NCI-H69 (cell line): ENCODE measurements around the gene RNF20.
A peak's percentile ranks its signal among the peaks of the same experiment; 100 is the strongest.
"Not testable (repeated sequence)": the region's sequence is repeated elsewhere in the genome, so short reads cannot be mapped to it uniquely, and the experiment has no call there.

Experiments
- DNase-seq: peaks from one replicate; lab custom pipeline; 2025; lab: John Stamatoyannopoulos, UW

RNF20 gene, protein sequence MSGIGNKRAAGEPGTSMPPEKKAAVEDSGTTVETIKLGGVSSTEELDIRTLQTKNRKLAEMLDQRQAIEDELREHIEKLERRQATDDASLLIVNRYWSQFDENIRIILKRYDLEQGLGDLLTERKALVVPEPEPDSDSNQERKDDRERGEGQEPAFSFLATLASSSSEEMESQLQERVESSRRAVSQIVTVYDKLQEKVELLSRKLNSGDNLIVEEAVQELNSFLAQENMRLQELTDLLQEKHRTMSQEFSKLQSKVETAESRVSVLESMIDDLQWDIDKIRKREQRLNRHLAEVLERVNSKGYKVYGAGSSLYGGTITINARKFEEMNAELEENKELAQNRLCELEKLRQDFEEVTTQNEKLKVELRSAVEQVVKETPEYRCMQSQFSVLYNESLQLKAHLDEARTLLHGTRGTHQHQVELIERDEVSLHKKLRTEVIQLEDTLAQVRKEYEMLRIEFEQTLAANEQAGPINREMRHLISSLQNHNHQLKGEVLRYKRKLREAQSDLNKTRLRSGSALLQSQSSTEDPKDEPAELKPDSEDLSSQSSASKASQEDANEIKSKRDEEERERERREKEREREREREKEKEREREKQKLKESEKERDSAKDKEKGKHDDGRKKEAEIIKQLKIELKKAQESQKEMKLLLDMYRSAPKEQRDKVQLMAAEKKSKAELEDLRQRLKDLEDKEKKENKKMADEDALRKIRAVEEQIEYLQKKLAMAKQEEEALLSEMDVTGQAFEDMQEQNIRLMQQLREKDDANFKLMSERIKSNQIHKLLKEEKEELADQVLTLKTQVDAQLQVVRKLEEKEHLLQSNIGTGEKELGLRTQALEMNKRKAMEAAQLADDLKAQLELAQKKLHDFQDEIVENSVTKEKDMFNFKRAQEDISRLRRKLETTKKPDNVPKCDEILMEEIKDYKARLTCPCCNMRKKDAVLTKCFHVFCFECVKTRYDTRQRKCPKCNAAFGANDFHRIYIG

DNA sequence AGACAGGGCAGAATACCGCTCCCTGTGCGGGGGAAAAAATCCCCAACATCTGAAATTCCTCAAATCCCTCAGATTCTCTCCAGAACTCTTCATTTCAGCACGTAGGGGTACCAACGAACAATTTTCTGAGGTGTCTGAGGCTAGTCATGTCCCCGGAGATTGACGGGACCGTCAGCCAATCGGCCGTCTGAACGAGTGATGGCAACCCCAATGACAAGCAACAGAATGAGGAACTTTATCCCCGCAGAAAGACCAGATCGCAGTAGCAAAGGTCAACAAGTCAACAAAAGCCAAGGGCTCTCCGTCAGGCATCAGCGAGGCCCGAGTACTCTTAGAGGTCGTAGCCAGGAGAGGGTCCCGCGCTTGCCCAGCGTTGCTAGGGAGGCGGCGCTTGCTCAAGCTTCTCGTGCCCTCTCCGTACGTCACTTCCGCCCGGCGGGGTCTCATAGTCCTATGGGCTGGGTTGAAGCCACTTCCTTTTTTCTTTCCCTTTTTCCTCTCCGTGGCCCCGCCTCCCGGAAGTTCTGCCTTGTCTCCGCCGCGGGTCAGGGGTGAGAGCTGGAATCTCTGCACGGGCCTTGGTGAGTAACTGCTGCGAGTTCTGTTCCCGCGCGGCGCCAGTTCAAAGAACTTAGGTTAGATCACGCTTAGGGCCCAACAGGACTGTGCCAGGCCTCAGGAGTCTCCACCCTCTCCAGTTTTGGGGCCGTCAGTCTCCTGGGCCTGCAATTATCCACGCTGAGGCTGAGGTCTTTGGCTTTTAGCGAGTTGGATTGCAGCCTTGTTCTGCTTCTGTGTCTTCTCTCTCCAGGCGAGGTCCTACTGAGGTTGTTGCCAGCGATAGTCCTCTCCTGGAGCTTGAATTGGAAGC is at the start of gene RNF20:
Gene RNF20, plus strand, starts transcription at position 520 of the 871 bp plus-strand sequence. CDS start 1,571 bp downstream, outside the sequence.
- DNase-seq: peak; percentile 100

GRCh38 chr9:101484046-101484445 is 49.6 kb upstream of the RNF20 start:
- no peak for DNase-seq

- peak; percentile 91 for DNase-seq
These were observed 47.5 kb upstream of the RNF20 start for GRCh38 chr9:101485924-101486692.

DNA sequence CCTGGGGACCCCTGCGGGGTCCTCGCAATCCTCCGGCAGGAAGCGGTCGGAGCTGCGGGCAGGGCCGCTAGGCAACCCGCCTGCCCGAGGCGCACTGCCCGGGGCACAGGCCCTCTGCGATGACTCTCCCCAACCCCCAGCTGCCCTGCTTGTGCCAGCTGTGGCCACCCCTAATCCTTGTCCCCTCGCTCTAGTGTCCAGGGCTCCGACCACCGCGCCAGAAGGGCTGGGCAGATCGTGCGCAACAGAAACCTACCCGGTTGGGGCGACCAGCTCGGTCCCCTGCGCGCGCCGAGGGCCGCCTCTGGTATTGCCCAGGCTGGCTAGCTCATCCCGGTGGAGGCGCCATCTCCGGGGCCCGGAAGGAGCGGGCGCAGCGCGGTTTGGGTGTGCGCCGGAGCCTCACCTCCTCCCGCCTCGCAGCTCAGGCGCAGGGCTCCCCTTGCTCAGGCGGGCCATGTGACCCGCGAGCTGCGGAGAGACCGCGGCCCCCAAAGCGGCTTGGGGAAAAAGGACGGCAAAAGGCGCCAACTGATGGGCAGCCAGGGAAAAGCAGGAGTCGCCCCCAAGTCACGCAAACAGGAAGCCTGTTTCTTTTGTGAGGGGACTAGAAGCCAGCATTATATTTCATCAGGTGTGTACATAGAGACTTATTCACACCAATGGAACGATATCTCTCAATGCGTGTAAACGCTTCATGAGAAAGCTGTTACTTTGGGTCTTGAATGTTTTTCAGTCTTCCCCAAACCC is 46.8 kb upstream of the RNF20 start:
- peak; percentile 95 for DNase-seq

DNA sequence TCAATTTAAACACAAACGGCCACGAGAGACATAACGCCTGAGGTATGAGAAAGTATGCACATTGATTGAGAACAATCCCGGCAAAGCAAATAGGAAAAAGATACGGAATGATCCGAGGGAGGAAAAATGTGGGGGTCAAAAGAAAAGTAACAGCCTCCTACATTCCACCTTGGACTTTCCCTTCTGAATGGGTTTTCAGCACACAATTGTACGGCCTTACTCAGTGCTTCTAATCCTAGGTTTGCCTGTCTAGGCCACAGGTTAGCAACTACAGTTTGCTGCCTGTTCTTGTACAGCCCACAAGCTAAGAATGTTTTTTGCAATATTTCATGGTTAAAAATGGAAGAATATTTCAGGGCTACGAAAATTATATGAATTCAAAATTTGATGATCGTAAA is 46.2 kb upstream of the RNF20 start:
- DNase-seq: peak; percentile 69

DNA sequence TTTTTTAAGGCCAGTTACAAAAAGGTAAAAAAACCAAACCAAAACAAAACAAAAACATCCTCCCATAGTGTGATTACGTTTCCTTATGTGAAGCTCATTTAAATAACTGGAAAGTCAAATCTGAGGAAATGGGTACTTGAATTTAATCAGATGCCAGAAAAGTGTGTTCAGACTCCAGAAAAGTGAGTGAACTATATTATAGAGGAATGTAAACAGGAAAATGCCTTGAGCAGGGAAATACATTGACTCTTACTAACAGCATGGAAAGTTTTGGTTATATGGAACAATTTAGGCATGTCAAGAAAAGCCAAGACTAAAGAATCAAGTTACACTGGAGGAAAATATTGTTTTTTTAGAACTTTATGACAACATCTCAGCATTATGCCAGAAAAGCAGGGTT is 37.8 kb upstream of the RNF20 start:
- peak; percentile 20 for DNase-seq

DNA sequence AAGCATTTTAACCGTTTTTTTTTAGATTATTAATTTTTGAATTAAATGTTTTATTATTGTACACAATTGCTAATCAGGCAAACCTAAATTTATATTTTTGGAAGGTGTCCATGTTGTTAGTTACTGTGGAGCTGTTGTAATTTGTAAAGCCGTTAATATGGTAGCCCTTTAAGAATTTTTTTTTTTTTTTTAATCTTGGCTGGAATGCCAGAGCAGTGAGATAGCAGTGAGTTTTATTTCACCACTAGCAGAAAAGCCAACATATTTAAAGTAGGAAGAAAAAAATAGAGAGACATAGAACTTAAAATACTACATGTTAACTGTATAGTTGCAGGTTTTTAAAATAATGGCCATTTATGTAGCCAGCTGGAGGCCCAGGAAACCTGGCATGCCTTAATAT is 35.3 kb upstream of the RNF20 start:
- no peak for DNase-seq

- DNase-seq: no peak
These were observed 29.5 kb upstream of the RNF20 start for GRCh38 chr9:101504188-101504587.

DNA sequence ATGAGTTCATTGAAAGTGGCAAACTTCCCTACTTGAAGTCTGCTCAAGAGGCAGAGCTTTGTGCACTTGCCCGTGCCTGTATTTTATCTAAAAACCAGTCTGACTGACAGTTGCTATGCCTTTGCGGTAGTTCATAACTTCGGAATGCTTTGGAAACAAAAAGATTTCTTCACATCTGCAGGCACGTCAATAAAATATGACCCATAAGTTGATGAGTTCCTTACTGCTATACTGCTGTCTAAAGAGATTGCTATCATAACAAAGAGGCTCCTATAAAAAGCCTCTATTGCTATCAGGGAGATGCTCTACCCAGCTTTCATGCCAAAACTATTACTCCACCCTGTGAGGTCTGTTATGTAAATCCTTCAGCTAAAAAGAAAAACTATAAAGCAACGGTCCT is 25.4 kb upstream of the RNF20 start:
- DNase-seq: no peak

- DNase-seq: no peak
These were observed 24.1 kb upstream of the RNF20 start for GRCh38 chr9:101509572-101509971.

DNA sequence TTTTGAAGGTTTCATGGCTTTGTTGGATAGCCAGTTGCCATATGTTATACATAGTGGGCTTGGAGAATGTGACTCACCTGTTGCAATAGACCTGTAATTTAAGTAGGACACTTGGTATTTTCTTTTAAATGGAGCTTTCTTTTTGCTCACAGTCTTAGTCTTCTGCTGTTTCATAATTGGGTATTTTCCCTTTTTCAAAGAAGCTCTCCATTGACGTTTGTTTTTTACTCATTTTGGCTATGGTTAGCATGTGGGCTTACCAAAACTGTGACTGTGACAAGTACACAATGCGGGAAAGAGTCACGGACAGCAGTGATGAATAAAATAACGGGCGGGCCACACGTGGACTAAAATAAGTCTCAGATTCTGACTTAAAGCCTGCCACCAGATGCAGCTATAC is 23.2 kb upstream of the RNF20 start:
- no peak for DNase-seq

- no peak for DNase-seq
These were observed 22.6 kb upstream of the RNF20 start for GRCh38 chr9:101511009-101511408.

DNA sequence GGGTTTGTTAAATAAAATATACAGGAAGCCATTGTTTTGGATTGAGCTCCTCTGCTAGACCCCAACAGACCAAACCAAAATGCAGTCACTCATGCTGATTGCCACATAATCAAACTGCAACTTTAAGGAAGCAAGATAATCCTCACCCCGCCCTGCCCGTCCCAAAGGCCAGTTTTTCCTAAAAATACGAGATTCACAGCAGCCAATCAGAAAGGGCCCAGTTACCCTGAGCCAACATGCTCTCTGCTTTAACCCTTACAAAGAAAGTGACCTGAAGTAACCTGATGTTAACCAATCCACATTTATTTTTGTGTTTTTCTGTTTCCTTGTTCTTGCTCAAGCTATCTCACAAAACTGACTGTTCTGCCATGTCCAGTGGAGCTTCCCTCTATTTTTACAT is 21.5 kb upstream of the RNF20 start:
- DNase-seq: no peak

- DNase-seq: no peak
These were observed 20.3 kb upstream of the RNF20 start for GRCh38 chr9:101513351-101513750.

GRCh38 chr9:101514071-101514470 is 19.6 kb upstream of the RNF20 start:
- no peak for DNase-seq

GRCh38 chr9:101516655-101517054 is 17.0 kb upstream of the RNF20 start:
- no peak for DNase-seq

- DNase-seq: not testable (repeated sequence)
These were observed 15.2 kb upstream of the RNF20 start for GRCh38 chr9:101518489-101518888.

GRCh38 chr9:101524371-101524770 is 9.3 kb upstream of the RNF20 start:
- no peak for DNase-seq

DNA sequence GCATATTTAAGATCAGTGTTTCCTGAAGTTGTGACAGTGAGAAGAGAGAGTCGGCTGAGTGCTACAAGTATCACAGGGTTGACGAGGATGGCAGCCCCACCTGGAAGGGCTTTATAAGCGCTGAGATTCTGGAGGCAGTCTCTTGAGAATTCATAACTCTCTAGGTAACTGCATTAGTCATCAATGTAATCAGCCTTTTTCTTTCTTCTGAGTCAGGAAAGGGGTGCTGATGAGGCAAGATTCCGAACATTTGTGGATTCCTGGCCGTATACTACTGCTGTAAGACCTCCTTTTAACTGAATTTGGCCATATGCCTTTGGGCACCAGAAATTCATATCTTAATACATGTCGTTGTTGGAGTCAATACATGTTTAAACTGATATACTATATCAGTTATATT is 6.6 kb upstream of the RNF20 start:
- no peak for DNase-seq

- DNase-seq: no peak
These were observed 5.6 kb upstream of the RNF20 start for GRCh38 chr9:101528015-101528414.
